ENCODE data around the gene AGMAT. TPM values are rescaled to one million over a fixed set of nuclear protein-coding genes. Genes with fewer than 3 reads are reported as not detected.

The AGMAT gene
- total and polyA plus RNA-seq, 9 of the 15 experiments (the other 6 are each of a cell fraction or from before 2014, with no cell fraction given) = not detected

- no peak for TF ChIP-seq ZNF277 (CRISPR knock-in tag; IDR thresholded peaks at IDR 0.05; ENCODE audit: borderline replicate concordance)
- TF ChIP-seq DEAF1 (CRISPR knock-in tag; IDR thresholded peaks at IDR 0.05) = no peak
- no peak for TF ChIP-seq RNF219 (CRISPR knock-in tag; IDR thresholded peaks at IDR 0.05)
- TF ChIP-seq TFE3 (CRISPR knock-in tag; IDR thresholded peaks at IDR 0.05) = no peak
- TF ChIP-seq ZNF316 (IDR thresholded peaks at IDR 0.05) = no peak
- TF ChIP-seq ZNF324 (CRISPR knock-in tag; IDR thresholded peaks at IDR 0.05) = no peak
- no peak for TF ChIP-seq TFAP4 (CRISPR knock-in tag; IDR thresholded peaks at IDR 0.05; ENCODE audit: borderline replicate concordance)
- TF ChIP-seq HDAC2 (IDR thresholded peaks at IDR 0.05) = no peak
- peak; percentile 68; the same call in 1 of the 2 replicates for TF ChIP-seq NKRF (IDR thresholded peaks at IDR 0.05; ENCODE audit: borderline replicate concordance)
- TF ChIP-seq USF2 (CRISPR knock-in tag; IDR thresholded peaks at IDR 0.05) = no peak
- 0 out of 2 replicates have a peak, but pooled peaks have one; percentile 41 for TF ChIP-seq THAP12 (CRISPR knock-in tag; IDR thresholded peaks at IDR 0.05)
- no peak for TF ChIP-seq RHOXF2B (CRISPR knock-in tag; conservative IDR thresholded peaks at IDR 0.05)
- TF ChIP-seq NFIC (IDR thresholded peaks at IDR 0.05) = peak; percentile 96
- TF ChIP-seq ZNF445 (CRISPR knock-in tag; IDR thresholded peaks at IDR 0.05; ENCODE audit: low read depth) = no peak
- no peak; the same call in none of the 2 replicates for TF ChIP-seq CXXC5 (CRISPR knock-in tag; IDR thresholded peaks at IDR 0.05)
Measured at GRCh38 chr1:15524021-15524282, 60.9 kb downstream of the AGMAT start, which contains the start of gene CASP9 (continued).

All from K562 (cell line).